ENCODE results near the gene CDKAL1.
"Not testable (repeated sequence)": the region's sequence is repeated elsewhere in the genome, so short reads cannot be mapped to it uniquely, and the experiment has no call there.

The CDKAL1 gene

DNA sequence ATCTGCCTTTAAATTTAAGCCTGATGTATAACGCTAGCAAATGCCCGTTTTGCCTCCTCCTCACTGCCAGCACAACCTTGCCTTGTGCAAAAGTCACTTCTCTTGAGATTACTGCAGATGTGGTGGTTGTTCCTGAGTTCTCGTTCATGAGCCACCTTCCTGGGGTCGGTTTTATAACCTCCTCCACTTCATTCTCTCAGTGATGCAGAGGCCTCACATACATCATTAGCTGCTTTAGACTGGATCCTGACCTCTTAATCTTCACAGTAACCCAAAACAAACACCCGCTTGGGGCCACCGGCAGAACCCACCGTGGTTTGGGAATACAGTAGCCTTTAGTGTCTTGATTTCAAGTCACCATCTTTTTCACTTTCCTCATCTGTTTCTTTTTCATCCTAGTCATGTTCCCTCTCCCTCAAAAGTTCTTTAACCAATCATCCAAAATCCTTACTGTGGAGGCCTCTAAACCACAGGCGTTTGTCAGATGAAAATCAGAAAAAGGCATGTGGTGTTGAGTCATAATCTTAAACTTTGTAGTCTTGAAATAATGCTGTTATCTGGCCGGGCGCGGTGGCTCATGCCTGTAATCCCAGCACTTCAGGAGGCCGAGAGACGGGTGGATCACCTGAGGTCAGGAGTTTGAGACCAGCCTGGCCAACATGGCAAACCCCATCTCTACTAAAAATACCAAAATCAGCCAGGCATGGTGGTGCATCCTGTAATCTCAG lies 629.0 kb downstream of the CDKAL1 start:
- no peak for DNase-seq

DNA sequence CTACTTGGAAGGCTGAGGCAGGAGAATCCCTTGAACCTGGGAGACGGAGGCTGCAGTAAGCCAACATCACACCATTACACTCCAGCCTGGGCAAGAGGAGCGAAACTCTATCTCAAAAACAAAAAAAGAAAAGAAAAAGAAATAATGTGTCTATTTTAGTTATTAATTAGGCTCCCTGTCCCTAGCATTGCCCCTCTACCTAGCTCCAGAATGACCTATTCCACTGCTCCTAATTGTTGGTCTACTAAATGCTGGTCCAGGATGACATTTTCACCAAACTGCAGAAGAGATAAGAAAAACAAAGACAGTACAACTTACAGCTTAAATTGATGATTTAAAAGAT lies 629.6 kb downstream of the CDKAL1 start:
- DNase-seq: no peak

GRCh38 chr6:21164768-21165326 lies 630.6 kb downstream of the CDKAL1 start:
- no peak for DNase-seq

GRCh38 chr6:21166754-21167153 lies 632.5 kb downstream of the CDKAL1 start:
- DNase-seq: no peak

DNA sequence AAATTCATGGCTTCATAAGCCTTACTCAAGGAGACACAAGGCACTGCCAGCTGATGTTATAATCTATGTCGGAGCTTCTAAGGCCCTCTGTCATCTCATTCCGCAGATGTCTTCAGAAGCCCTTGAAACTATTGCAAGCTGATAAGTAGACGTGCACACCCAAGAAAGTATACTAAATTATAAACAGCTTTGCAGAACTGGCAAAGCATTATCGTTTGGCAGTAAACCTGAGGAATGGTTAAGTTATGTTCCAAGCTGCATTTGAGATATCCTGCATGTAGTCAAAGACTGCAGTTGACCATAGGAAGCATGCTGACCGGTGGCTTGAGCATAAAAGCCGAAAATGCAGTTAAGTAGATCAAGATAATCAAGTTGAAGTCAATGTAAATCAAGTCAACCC lies 633.5 kb downstream of the CDKAL1 start:
- DNase-seq: no peak

DNA sequence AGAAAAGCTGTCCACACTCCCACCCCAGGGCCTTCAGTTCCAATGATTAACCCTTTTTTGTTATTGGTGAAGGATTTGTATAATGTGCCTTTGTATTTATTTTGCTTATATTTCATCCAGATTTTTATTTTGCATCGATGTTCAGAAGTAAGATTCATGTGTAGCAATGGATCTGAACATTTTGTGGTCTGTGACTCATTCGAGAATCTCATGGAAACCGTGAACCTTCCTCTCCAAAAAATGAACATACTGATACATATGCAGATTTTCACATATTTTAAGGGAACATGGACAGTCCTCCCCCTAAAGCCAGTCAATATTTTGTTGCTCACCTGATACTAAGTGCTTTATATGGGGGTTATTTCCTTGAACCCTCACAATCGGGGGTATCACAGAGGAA lies 637.5 kb downstream of the CDKAL1 start:
- DNase-seq: no peak

GRCh38 chr6:21173031-21173430 lies 638.8 kb downstream of the CDKAL1 start:
- no peak for DNase-seq

DNA sequence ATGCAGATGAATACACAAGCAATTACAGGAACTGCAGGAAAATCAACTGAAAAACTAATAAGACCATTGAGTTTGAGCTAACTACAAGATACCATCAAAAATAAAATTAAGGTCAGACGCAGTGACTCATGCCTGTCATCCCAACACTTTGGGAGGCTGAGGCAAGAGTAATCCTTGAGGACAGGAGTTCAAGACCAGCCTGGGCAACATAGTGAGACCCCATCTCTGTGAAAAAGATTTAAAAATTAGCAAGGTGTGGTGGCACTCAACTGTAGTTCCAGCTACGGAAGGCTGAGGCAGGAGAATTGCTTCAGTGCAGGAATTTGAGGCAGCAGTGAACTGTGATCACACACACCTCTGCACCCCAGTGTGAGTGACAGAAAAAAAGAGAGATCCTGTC lies 639.4 kb downstream of the CDKAL1 start:
- no peak for DNase-seq

DNA sequence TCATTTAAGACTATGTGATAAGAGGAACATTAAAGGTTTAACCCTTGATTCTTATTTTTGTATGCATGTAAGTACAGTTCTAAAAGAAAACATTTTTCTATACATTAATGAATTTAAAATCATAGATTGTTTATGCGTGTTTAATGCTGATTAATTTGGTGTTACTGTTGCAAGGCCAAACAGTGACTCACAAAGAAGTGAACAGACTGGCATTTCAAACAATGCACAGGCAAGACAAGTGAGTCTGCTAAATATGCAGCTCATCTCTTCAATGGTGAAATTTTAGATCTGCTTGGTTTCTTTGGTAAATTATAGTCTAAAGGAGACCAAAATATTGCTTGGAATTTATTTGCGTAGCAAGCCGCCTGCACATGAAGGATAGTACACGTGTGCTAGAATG lies 641.9 kb downstream of the CDKAL1 start:
- no peak for DNase-seq

DNA sequence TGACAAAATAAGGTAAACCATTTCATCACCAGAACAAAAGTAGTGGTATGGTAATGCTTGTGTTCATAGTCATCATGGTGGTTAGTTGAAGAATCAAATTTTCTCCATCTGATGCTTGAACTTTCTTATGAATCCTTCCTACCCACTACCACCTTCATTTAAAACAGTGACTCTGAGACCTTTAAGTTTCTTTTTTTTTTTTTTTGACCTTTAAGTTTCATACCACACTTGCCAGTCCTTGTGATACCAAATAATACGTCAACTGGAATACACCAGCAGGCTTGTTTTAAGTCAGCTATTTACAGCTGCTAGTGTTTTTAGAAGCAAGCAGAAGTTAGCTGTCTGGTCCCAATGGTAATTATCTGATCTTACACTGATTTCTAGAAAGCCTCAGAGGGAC lies 645.9 kb downstream of the CDKAL1 start:
- DNase-seq: no peak

DNA sequence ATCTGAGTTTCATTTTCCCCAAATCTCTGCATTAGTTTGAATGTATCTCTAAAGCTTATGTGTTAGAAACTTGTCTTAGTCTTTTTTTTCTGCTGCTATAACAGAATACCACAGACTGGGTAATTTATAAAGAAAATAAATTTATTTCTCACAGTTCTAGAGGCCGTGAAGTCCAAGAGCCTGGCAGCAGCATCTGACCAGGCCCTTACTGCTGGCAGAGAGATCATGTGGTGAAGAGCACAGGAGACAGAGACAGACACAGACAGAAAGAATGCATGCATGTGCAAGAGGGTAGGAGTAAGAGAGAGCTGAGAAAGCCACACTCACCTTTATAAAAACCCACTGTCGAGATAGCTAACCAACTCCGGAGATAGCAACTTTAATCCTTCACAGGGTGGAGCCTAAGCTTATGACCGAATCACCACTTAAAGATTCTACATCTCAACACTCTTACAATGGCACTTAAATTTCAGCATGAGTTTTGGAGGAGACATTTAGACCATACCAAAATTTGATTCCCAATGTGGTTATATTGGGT lies 646.6 kb downstream of the CDKAL1 start:
- no peak for DNase-seq

DNA sequence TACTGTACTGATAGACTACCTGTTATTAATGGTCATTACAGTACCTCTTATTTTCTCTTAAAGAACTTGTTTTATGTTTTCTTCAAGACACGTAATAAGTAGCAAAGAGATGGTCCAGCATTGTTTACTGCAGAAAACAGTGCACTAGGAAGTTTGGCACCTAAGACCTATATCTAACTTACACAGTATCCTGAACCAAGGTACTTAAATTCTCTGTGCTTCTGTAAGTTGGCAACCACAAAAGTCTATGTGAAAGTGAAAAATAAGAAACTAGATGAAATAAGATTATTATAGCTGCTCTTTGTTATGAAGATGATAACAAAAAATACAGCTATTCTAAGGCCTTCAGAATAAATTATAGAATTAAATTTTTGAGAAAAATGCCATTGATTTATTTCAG lies 647.6 kb downstream of the CDKAL1 start:
- no peak for DNase-seq

DNA sequence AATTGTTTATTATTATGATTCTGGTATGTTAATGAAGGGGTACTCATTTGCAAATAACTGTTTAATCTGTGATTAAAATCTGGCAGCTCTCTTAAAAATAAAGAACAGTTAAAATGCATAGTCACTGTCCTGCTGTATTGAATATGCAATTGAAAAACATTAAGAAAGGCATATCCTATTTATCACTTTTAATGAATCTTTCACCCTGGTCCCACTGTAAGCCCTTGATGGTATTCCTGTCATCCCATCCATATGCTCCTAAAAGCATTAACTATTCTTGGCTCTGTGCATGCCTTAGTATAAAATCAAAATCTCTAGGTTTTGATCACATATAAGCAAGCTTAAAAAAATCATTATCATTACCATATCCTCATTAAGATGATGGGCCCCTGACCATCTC lies 648.3 kb downstream of the CDKAL1 start:
- DNase-seq: no peak

GRCh38 chr6:21185861-21186478 lies 651.7 kb downstream of the CDKAL1 start:
- no peak for DNase-seq

DNA sequence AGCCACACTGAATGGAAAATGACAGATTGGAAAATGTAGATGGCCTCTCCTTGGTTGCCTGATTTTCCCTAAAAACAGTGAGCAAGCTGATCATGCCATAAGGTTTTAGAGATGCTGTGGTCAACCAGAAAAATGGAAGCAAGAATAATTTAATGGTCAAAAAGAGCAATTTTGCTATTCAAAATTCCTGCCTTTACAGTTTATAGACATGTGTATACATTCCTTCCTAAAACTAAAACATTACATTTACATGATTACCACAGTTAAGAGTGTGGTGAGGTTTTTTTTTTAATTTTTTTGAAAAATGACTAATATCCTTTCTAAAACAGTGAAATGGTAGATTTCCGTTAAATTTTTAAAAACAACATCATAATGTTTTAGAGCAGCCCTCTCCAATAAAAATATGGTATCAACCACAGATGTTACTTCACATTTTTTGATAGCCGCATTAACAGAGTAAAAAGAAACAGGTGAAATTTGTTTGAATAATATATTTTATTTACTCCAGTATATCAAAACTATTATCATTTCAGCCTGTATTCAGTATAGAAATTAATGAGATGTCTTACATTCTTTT lies 652.3 kb downstream of the CDKAL1 start:
- no peak for DNase-seq

DNA sequence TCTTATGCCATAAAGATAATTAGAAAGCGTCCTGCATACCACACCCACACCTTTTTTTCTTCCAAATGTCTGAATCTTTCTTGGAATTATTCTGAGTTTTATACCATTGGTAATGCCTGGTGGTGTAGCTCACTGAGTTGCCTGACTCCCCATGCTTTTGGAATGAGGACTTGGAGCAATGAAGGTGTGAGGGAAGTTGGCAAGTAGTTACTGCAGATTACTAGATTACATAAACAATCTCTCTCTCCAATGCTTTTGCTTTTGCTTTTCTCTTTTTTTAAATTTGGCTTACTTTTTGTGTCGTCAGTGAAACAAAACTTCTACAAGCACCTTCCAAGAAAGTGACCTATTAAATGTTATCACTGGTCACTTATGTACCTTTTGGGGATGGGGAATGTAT lies 653.2 kb downstream of the CDKAL1 start:
- DNase-seq: no peak

DNA sequence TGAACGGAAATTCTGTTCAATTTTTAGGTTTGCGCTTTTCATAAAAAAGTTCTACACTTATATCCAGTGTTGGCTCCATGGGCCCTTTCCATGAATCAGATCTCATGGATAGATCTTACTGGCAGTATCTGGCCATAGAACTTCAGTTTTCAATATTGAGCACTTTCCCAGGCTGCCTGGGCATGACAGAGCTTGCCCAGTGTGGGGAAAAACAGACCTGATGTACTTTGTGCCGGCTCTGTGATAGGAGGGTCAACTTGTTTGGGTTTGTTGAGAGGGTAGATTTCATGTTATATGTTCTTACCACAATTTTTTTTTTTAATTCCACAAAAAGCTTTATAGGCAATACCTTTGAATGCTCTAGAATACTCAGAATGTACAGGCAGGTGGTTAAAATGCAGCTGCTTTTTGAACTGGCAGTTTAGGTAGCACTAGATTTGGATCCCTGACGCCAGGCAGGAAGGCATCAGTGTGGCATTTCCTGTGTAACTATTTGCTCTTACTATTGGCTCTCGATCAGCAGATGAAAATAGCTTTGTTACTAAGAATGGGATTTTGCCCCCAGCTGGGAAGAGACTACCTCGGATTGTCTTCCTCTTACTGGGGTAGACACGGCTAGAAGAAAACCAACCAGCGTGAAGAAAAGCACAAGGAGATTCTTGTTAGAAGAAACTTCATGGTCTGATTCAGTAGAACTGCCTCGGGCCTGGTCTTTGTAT lies 654.4 kb downstream of the CDKAL1 start:
- DNase-seq: peak; percentile 66

- no peak for DNase-seq
Observed at GRCh38 chr6:21189759-21190158, 655.5 kb downstream of the CDKAL1 start.

DNA sequence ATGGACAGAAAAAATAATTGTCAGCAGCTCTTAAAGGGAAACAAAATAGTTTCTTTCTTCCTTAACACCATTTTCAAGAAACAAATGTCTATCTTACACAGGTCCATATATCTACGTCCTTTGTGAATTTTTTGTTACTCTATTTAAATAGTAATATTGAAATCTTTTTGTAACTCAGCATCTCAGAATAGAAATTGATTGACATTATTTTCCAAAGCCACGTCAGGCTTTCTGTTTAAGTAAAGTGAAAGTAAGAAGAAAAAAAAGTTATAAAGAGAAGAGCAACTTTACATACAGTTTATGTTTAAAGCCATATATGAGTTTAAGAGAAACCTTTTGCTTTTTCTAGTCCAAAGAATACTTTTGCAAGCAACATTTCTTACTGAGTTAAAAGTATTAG lies 656.4 kb downstream of the CDKAL1 start:
- no peak for DNase-seq

DNA sequence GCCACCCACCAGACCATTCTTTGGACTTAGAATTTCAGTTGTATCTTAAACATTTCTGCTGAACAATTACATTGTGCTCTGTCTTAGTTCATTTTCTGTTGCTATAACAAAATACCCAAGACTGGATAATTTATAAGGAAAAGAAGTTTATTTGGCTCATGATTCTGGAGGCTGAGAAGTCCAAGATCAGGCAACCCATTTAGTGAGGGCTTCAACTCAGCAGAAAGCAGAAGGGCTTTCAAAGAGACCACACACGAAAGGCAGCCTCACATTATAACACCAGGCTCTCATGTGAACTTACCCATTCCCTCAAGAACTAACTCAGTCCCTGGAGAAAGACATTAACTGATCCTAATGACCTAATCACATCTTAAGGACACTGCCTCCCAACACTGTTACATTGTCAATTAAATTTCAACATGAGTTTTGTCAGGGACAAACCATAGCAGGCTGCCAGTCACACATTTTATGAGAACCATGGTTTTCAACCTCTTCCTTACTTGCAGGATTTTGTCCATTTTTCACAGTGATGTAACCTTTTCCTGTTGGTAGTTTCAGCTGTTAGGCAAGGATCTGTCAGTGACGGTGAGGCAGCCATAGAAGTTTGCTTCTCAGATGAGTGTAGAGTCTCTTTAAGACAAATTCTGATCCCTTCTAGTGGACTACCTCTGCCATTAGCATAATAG lies 659.7 kb downstream of the CDKAL1 start:
- DNase-seq: no peak

DNA sequence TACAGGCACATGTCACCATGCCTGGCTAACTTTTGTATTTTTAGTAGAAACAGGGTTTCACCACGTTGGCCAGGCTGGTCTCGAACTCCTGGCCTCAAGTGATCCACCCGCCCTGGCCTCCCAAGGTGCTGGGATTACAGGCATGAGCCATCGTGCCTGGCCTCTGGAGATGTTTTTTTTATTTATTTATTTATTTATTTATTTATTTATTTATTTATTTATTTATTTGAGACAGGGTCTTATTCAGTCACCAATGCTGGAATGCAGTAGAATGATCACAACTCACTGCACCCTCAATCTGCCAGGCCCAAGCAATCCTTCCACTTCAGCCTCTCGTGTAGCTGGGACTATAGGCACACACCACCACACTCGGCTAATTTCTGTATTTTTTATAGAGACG lies 661.0 kb downstream of the CDKAL1 start:
- not testable (repeated sequence) for DNase-seq

GRCh38 chr6:21198032-21198640 lies 663.9 kb downstream of the CDKAL1 start:
- DNase-seq: no peak

Measured in DMS 273 treated with DMSO at 0.1 percent for 48 hours (cell line).